ENCODE measurements around the gene ANAPC7. TPM values are rescaled to one million over a fixed set of nuclear protein-coding genes. Genes with fewer than 3 reads are reported as not detected.

The ANAPC7 gene
- polyA plus RNA-seq, 1 donor (not counting 4 experiments of a cell fraction or from before 2014, with no cell fraction given) = 68.2 TPM

DNA sequence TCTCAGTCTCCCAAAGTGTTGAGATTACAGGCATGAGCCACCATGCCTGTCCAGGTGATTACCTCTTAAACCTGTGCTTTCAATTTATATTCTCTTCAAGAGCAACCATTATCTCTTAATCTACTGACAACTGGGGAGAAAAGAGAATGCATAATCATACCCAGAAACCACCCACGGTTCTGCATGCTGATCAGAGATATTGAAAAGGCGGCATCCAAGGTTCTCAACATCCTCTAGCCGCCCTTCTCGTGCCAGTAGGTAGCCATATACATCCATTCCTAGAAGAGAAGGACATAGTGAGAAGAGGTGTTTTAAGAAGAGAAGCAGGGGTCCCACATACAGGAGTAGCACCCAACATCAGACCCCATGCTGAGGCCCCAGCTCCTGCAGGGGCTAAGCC, 20.8 kb downstream of the ANAPC7 start:
- Histone ChIP-seq H3K4me1 (ENCODE audit: control insufficient read depth, extremely low read depth, insufficient read depth, low read length) (no peaks in the 10 kb centered on the region), H3K36me3 (ENCODE audit: control insufficient read depth in 2 of 2, extremely low read depth in 1 of 2, insufficient read depth in 2 of 2, low read length in 2 of 2) (peaks cover 37 to 38% of the 10 kb centered on the region in 2 experiments), H3K4me3 (ENCODE audit: control insufficient read depth in 2 of 3, extremely low read depth in 1 of 3, insufficient read depth in 2 of 3, low read depth in 1 of 3, low read length in 3 of 3) (no peak overlapping the region), H3K9me1 (ENCODE audit: control insufficient read depth, extremely low read depth, insufficient read depth, low read length) (no peaks in the 10 kb centered on the region), H4K20me1 (ENCODE audit: control insufficient read depth, extremely low read depth, insufficient read depth, low read length) (no peaks in the 10 kb centered on the region), H3K4me2 (ENCODE audit: control insufficient read depth, extremely low read depth, insufficient read depth, low read depth, low read length) (no peak overlapping the region), H3K9me3 (ENCODE audit: control insufficient read depth, low read depth, low read length) (no peaks in the 10 kb centered on the region), H3K27ac (ENCODE audit: control insufficient read depth, insufficient read depth, low read length) (no peak overlapping the region), H3K27me3 (ENCODE audit: control insufficient read depth, extremely low read depth, insufficient read depth, low read length) (no peaks in the 10 kb centered on the region), H2AFZ (ENCODE audit: control insufficient read depth, low read length) (no peak overlapping the region), H3K79me2 (ENCODE audit: control insufficient read depth, insufficient read depth, low read length) (peaks cover 2% of the 10 kb centered on the region), H3K9ac (ENCODE audit: control insufficient read depth, extremely low read depth, insufficient read depth, low read length) (no peak overlapping the region)
- FAIRE-seq = no peak
- TF ChIP-seq EZH2 (IDR thresholded peaks at IDR 0.05; ENCODE audit: low read length) = no peak
- TF ChIP-seq, protein P1, sequence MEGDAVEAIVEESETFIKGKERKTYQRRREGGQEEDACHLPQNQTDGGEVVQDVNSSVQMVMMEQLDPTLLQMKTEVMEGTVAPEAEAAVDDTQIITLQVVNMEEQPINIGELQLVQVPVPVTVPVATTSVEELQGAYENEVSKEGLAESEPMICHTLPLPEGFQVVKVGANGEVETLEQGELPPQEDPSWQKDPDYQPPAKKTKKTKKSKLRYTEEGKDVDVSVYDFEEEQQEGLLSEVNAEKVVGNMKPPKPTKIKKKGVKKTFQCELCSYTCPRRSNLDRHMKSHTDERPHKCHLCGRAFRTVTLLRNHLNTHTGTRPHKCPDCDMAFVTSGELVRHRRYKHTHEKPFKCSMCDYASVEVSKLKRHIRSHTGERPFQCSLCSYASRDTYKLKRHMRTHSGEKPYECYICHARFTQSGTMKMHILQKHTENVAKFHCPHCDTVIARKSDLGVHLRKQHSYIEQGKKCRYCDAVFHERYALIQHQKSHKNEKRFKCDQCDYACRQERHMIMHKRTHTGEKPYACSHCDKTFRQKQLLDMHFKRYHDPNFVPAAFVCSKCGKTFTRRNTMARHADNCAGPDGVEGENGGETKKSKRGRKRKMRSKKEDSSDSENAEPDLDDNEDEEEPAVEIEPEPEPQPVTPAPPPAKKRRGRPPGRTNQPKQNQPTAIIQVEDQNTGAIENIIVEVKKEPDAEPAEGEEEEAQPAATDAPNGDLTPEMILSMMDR (optimal IDR thresholded peaks at IDR 0.05 in 1 of 3, IDR thresholded peaks at IDR 0.05 in 1 of 3, conservative IDR thresholded peaks at IDR 0.05 in 1 of 3; ENCODE audit: extremely low read depth in 1 of 3, insufficient read depth in 2 of 3, low read length in 3 of 3) = no peak
- dilution Hi-C loops (cut with MboI; ENCODE audit: extremely low pct_ligation_motif_present, low sequenced_read_pairs) = no loop called here
- no peak for DNase-seq (ENCODE audit: low read depth, low spot score)

DNA sequence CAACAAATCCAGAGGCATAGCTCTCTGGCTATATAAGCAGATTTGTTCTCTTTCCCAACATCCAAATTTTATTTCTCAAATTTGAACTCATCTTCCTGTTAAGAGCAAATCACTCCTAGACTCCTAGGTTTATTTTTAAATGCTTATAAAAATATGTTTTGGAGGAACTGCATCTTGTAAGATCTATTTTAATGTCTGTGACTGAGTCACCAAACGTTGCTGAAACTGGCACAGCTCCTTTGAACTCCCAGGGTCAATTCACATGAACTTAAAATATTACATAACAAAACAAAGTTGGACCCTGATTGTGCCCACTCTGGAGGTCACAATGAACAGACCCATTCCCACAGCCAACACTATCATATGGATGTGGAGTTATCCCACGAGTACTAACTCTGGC, 23.9 kb downstream of the ANAPC7 start:
- Histone ChIP-seq H3K27ac (ENCODE audit: control insufficient read depth, insufficient read depth, low read length) (no peak overlapping the region), H3K79me2 (ENCODE audit: control insufficient read depth, insufficient read depth, low read length) (no peaks in the 10 kb centered on the region), H3K4me2 (ENCODE audit: control insufficient read depth, extremely low read depth, insufficient read depth, low read depth, low read length) (no peak overlapping the region), H3K9me1 (ENCODE audit: control insufficient read depth, extremely low read depth, insufficient read depth, low read length) (no peaks in the 10 kb centered on the region), H4K20me1 (ENCODE audit: control insufficient read depth, extremely low read depth, insufficient read depth, low read length) (no peaks in the 10 kb centered on the region), H3K9ac (ENCODE audit: control insufficient read depth, extremely low read depth, insufficient read depth, low read length) (no peak overlapping the region), H3K36me3 (ENCODE audit: control insufficient read depth in 2 of 2, extremely low read depth in 1 of 2, insufficient read depth in 2 of 2, low read length in 2 of 2) (peaks cover 33 to 39% of the 10 kb centered on the region in 2 experiments), H3K4me1 (ENCODE audit: control insufficient read depth, extremely low read depth, insufficient read depth, low read length) (no peaks in the 10 kb centered on the region), H3K4me3 (ENCODE audit: control insufficient read depth in 2 of 3, extremely low read depth in 1 of 3, insufficient read depth in 2 of 3, low read depth in 1 of 3, low read length in 3 of 3) (no peak overlapping the region), H2AFZ (ENCODE audit: control insufficient read depth, low read length) (no peak overlapping the region), H3K27me3 (ENCODE audit: control insufficient read depth, extremely low read depth, insufficient read depth, low read length) (no peaks in the 10 kb centered on the region), H3K9me3 (ENCODE audit: control insufficient read depth, low read depth, low read length) (no peaks in the 10 kb centered on the region)
- dilution Hi-C loops (cut with MboI; ENCODE audit: extremely low pct_ligation_motif_present, low sequenced_read_pairs) = no loop called here
- no peak for TF ChIP-seq EZH2 (IDR thresholded peaks at IDR 0.05; ENCODE audit: low read length)
- TF ChIP-seq, protein P1 (optimal IDR thresholded peaks at IDR 0.05 in 1 of 3, IDR thresholded peaks at IDR 0.05 in 1 of 3, conservative IDR thresholded peaks at IDR 0.05 in 1 of 3; ENCODE audit: extremely low read depth in 1 of 3, insufficient read depth in 2 of 3, low read length in 3 of 3) = no peak
- FAIRE-seq (no peak), DNase-seq (ENCODE audit: low read depth, low spot score) (no peak)
